HG03159 (cell line): Measurements from ENCODE around the gene FANCE.
"Not testable (repeated sequence)": the region's sequence is repeated elsewhere in the genome, so short reads cannot be mapped to it uniquely, and the experiment has no call there.

Source experiments
- ATAC-seq: cut with Tn5 transposase; IDR thresholded peaks from one replicate; pipeline ENCODE4 v1.9.1; 2021; ENCODE audit warnings: mild to moderate bottlenecking, moderate library complexity; ENCODE audit not compliant: unreplicated experiment

The FANCE gene

GRCh38 chr6:35496841-35497570 is 44.9 kb downstream of the FANCE start, which contains the start of gene TEAD3:
TEAD3 (minus strand) TSS chr6:35497079.
- peak; percentile 53 for ATAC-seq

- ATAC-seq = no peak
Measured at GRCh38 chr6:35497571-35498421, 45.7 kb downstream of the FANCE start.

- ATAC-seq = no peak
Measured at GRCh38 chr6:35498422-35499067, 46.4 kb downstream of the FANCE start.

- ATAC-seq = no peak
Measured at GRCh38 chr6:35499372-35499771, 47.2 kb downstream of the FANCE start.

- ATAC-seq = no peak
Measured at GRCh38 chr6:35500782-35501181, 48.6 kb downstream of the FANCE start.

GRCh38 chr6:35501784-35502183 is 49.6 kb downstream of the FANCE start:
- ATAC-seq = no peak

GRCh38 chr6:35503534-35503933 is 51.4 kb downstream of the FANCE start:
- no peak for ATAC-seq

- no peak for ATAC-seq
Measured at GRCh38 chr6:35505999-35506412, 53.9 kb downstream of the FANCE start.

- ATAC-seq = no peak
Measured at GRCh38 chr6:35506536-35506935, 54.4 kb downstream of the FANCE start.

- ATAC-seq = no peak
Measured at GRCh38 chr6:35507221-35507620, 55.1 kb downstream of the FANCE start.

GRCh38 chr6:35508027-35508426 is 55.9 kb downstream of the FANCE start:
- ATAC-seq = no peak

GRCh38 chr6:35508542-35508941 is 56.4 kb downstream of the FANCE start:
- ATAC-seq = no peak

GRCh38 chr6:35510916-35511561 is 58.9 kb downstream of the FANCE start:
- no peak for ATAC-seq

- no peak for ATAC-seq
Measured at GRCh38 chr6:35511562-35511941, 59.4 kb downstream of the FANCE start.

- no peak for ATAC-seq
Measured at GRCh38 chr6:35512006-35512405, 59.9 kb downstream of the FANCE start.

GRCh38 chr6:35512740-35513139 is 60.6 kb downstream of the FANCE start, which contains the start of gene TULP1:
TULP1 (minus strand) TSS chr6:35512896; CDS start chr6:35512858, 38 bp downstream.
- no peak for ATAC-seq

GRCh38 chr6:35514587-35514986 is 62.4 kb downstream of the FANCE start:
- no peak for ATAC-seq

- ATAC-seq = not testable (repeated sequence)
Measured at GRCh38 chr6:35515939-35516338, 63.8 kb downstream of the FANCE start.
